CD14-positive monocyte (primary cell): Measurements from ENCODE around the gene HK1. TPM values are rescaled to one million over a fixed set of nuclear protein-coding genes. Genes with fewer than 3 reads are reported as not detected.

Experiments
- DNase-seq, 3 donors: peaks; one replicate each; pipeline ENCODE4 v3.0.0-alpha.2; 2011 to 2022
- H2AFZ ChIP-seq: 2 replicates; pipeline ENCODE4 v1.6.0; 2012; ENCODE audit warnings: mild to moderate bottlenecking, low read depth, low read length, inconsistent platforms; ENCODE audit not compliant: insufficient read depth, poor library complexity, severe bottlenecking
- H3K27ac ChIP-seq, 2 donors: 1 replicate in 1 of 2; 2 replicates in 1 of 2; pipeline ENCODE4 v1.5.1; 2012 to 2013; ENCODE audit warnings: low read length in 2 of 2, control low read depth in 1 of 2, inconsistent platforms in 1 of 2, low read depth in 1 of 2, mild to moderate bottlenecking in 1 of 2
- H3K27me3 ChIP-seq, 2 donors: one replicate each; pipeline versions ENCODE4 v1.6.0 to v1.6.1; 2011 to 2013; ENCODE audit warnings: low read length in 2 of 2; ENCODE audit not compliant: control insufficient read depth in 2 of 2, insufficient read depth in 2 of 2
- H3K36me3 ChIP-seq, 2 donors: replicated peaks in 1 of 2; 1 replicate in 1 of 2; 2 replicates in 1 of 2; pipeline versions ENCODE4 v1.5.1 to v1.6.1; 2012 to 2013; ENCODE audit warnings: low read length in 2 of 2, control low read depth in 1 of 2, inconsistent platforms in 1 of 2, mild to moderate bottlenecking in 1 of 2; ENCODE audit not compliant: insufficient read depth in 2 of 2, control insufficient read depth in 1 of 2
- H3K4me1 ChIP-seq, 2 donors: 1 replicate in 1 of 2; 2 replicates in 1 of 2; pipeline versions ENCODE4 v1.5.1 to v1.6.1; 2012 to 2013; ENCODE audit warnings: low read length in 2 of 2, control low read depth in 1 of 2, inconsistent platforms in 1 of 2, mild to moderate bottlenecking in 1 of 2, moderate library complexity in 1 of 2; ENCODE audit not compliant: insufficient read depth in 2 of 2, control insufficient read depth in 1 of 2
- H3K4me2 ChIP-seq: replicated peaks from 2 replicates; pipeline ENCODE3; 2012; ENCODE audit warnings: low read length, moderate library complexity, mild to moderate bottlenecking; ENCODE audit not compliant: poor library complexity, severe bottlenecking; ENCODE audit errors: extremely low read depth
- H3K4me3 ChIP-seq, 3 experiments: fragments of 200-600 bp in 1 of 3; sonication (generic) in 1 of 3; replicated peaks in 1 of 3; 1 replicate in 2 of 3; 2 replicates in 1 of 3; pipeline ENCODE4 v1.5.1; 2011 to 2013; ENCODE audit warnings: low read length in 3 of 3, mild to moderate bottlenecking in 3 of 3, control low read depth in 2 of 3, low read depth in 2 of 3, inconsistent platforms in 1 of 3, moderate library complexity in 1 of 3
- H3K79me2 ChIP-seq: 2 replicates; pipeline ENCODE4 v1.6.0; 2012; ENCODE audit warnings: mild to moderate bottlenecking, control low read depth, inconsistent platforms, low read length, moderate library complexity; ENCODE audit not compliant: insufficient read depth
- H3K9ac ChIP-seq: 2 replicates; pipeline ENCODE4 v1.6.0; 2017; ENCODE audit warnings: low read length, mild to moderate bottlenecking; ENCODE audit not compliant: insufficient read depth, poor library complexity, severe bottlenecking
- H3K9me3 ChIP-seq, 2 donors: replicated peaks in 1 of 2; 1 replicate in 1 of 2; 2 replicates in 1 of 2; pipeline versions ENCODE4 v1.5.1 to v1.6.1; 2012 to 2013; ENCODE audit warnings: low read length in 2 of 2, control low read depth in 1 of 2; ENCODE audit not compliant: control insufficient read depth in 1 of 2, insufficient read depth in 1 of 2
- H4K20me1 ChIP-seq: 2 replicates; pipeline ENCODE4 v1.6.0; 2012; ENCODE audit warnings: mild to moderate bottlenecking, low read length, control low read depth, moderate library complexity; ENCODE audit not compliant: insufficient read depth
- H3K27ac Mint-ChIP-seq, 7 donors: one replicate each; pipeline ENCODE4 v1.8.0; 2020; ENCODE audit warnings: mild to moderate bottlenecking in 7 of 7, mixed read lengths in 7 of 7, moderate library complexity in 6 of 7, inconsistent platforms in 2 of 7
- H3K27me3 Mint-ChIP-seq, 3 donors: one replicate each; pipeline ENCODE4 v1.8.0; 2021 to 2022; ENCODE audit warnings: low read depth in 3 of 3, mild to moderate bottlenecking in 3 of 3, mixed read lengths in 3 of 3, moderate library complexity in 3 of 3, inconsistent platforms in 1 of 3
- H3K36me3 Mint-ChIP-seq, 2 donors: one replicate each; pipeline ENCODE4 v1.8.0; 2020; ENCODE audit warnings: mixed read lengths in 2 of 2, inconsistent platforms in 1 of 2, mild to moderate bottlenecking in 1 of 2
- H3K4me1 Mint-ChIP-seq: one replicate; pipeline ENCODE4 v1.8.0; 2020; ENCODE audit warnings: mild to moderate bottlenecking, mixed read lengths
- H3K4me3 Mint-ChIP-seq, 2 donors: one replicate each; pipeline ENCODE4 v1.8.0; 2020; ENCODE audit warnings: mild to moderate bottlenecking in 2 of 2, mixed read lengths in 2 of 2, moderate library complexity in 1 of 2
- H3K9me3 Mint-ChIP-seq, 7 donors: one replicate each; pipeline ENCODE4 v1.8.0; 2020 to 2022; ENCODE audit warnings: mixed read lengths in 7 of 7, mild to moderate bottlenecking in 6 of 7, moderate library complexity in 6 of 7, inconsistent platforms in 2 of 7
- WGBS: methylation state at CpG from one replicate; pipeline ENCODE4 v1.1.5; 2013; ENCODE audit warnings: missing lambda C conversion rate; ENCODE audit not compliant: insufficient coverage; 5-methylcytosine and 5-hydroxymethylcytosine counted together
- intact Hi-C, 2 donors: fragments of 100-400 bp; cut with micrococcal nuclease; formaldehyde crosslinking; loops; one replicate each; pipeline versions ENCODE4 v1.15.0 to v1.15.1; 2023
- polyA plus RNA-seq, 3 donors: library from polyadenylated mRNA; depleted of rRNA in 1 of 3; unstranded in 2 of 3; stranded (reverse) in 1 of 3; fragments of 300-500 nt in 2 of 3; fragments of >200 nt in 1 of 3; fragmentation: Illumina TruSeq in 2 of 3; gene quantifications; 1 replicate in 2 of 3; 2 replicates in 1 of 3; pipeline ENCODE4 v1.2.3, GENCODE V29; 2012 to 2021
- TF ChIP-seq, protein P1 (sequence below): fragments of 200-600 bp; IDR thresholded peaks from one replicate; pipeline ENCODE4 v1.8.0; 2022; ENCODE audit warnings: antibody characterized with exemption, mild to moderate bottlenecking

Gene HK1
- polyA plus RNA-seq, 3 donors = 57.9 to 146 (median 125) TPM

DNA sequence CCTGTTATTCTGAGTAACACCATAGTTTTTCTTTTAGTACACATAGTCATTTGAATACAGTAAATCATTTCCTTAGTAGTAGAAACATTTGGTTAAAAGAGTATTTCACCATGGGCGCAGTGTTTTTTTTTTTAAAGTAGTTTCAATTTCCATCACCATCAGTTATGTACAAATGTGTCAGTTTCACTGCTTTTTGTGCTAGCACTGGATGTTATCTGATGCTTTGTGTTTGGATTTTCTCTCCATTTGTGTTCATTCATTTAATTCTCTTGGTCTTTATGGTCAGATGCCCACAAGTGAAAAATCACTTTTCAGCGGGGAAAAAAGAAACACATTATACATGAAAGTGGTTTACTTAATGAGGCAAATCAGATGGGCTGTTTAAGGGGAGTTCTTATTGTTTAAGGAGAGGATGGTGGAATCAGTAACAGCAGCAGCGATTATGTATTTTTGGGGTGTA, 16.0 kb upstream of the HK1 start:
- Histone ChIP-seq H4K20me1 (no peaks in the 10 kb centered on the region), H3K9ac (no peak overlapping the region), H2AFZ (no peak overlapping the region), H3K4me1 (no peaks in the 10 kb centered on the region), H3K79me2 (no peaks in the 10 kb centered on the region), H3K27me3 (no peaks in the 10 kb centered on the region), H3K36me3 (no peaks in the 10 kb centered on the region), H3K4me2 (no peak overlapping the region), H3K4me3 (no peak overlapping the region), H3K27ac (no peak overlapping the region), H3K9me3 (peaks cover 0 to 9% of the 10 kb centered on the region in 2 donors)
- no peak overlapping the region for H3K27ac Mint-ChIP-seq
- no peak overlapping the region for H3K4me3 Mint-ChIP-seq
- WGBS = no CpG with 5 or more reads among the region's 3 CpGs
- intact Hi-C loops = no loop called here
- H3K9me3 Mint-ChIP-seq = peaks cover 6 to 11% (median 10%) of the 10 kb centered on the region in 7 donors
- no peak for DNase-seq
- peaks cover 2 to 4% (median 2%) of the 10 kb centered on the region in 3 donors for H3K27me3 Mint-ChIP-seq
- peaks cover 5% of the 10 kb centered on the region for H3K4me1 Mint-ChIP-seq
- no peaks in the 10 kb centered on the region for H3K36me3 Mint-ChIP-seq
- TF ChIP-seq, protein P1, sequence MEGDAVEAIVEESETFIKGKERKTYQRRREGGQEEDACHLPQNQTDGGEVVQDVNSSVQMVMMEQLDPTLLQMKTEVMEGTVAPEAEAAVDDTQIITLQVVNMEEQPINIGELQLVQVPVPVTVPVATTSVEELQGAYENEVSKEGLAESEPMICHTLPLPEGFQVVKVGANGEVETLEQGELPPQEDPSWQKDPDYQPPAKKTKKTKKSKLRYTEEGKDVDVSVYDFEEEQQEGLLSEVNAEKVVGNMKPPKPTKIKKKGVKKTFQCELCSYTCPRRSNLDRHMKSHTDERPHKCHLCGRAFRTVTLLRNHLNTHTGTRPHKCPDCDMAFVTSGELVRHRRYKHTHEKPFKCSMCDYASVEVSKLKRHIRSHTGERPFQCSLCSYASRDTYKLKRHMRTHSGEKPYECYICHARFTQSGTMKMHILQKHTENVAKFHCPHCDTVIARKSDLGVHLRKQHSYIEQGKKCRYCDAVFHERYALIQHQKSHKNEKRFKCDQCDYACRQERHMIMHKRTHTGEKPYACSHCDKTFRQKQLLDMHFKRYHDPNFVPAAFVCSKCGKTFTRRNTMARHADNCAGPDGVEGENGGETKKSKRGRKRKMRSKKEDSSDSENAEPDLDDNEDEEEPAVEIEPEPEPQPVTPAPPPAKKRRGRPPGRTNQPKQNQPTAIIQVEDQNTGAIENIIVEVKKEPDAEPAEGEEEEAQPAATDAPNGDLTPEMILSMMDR = no peak

DNA sequence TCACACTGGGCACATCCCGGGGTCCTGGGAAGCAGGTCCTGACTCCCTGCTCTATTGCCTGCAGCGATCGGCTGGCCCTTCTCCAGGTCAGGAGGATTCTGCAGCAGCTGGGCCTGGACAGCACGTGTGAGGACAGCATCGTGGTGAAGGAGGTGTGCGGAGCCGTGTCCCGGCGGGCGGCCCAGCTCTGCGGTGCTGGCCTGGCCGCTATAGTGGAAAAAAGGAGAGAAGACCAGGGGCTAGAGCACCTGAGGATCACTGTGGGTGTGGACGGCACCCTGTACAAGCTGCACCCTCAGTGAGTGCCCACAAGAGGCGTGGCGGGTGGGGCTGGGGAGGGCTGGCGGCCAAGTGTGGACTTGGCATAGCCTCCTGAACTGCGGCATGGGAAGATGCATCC, 12.8 kb upstream of the HK1 start:
- no peak for DNase-seq
- Histone ChIP-seq H3K4me1 (no peaks in the 10 kb centered on the region), H3K27me3 (no peaks in the 10 kb centered on the region), H3K9me3 (no peaks in the 10 kb centered on the region), H3K27ac (no peak overlapping the region), H2AFZ (no peak overlapping the region), H4K20me1 (no peaks in the 10 kb centered on the region), H3K4me3 (no peak overlapping the region), H3K36me3 (no peaks in the 10 kb centered on the region), H3K4me2 (no peak overlapping the region), H3K9ac (no peak overlapping the region), H3K79me2 (no peaks in the 10 kb centered on the region)
- H3K27ac Mint-ChIP-seq = no peak overlapping the region
- H3K4me1 Mint-ChIP-seq = peaks cover 5% of the 10 kb centered on the region
- no peaks in the 10 kb centered on the region for H3K9me3 Mint-ChIP-seq
- no peak overlapping the region for H3K4me3 Mint-ChIP-seq
- TF ChIP-seq, protein P1 = no peak
- 98% methylated on average over 16 of the region's 17 CpGs for WGBS
- intact Hi-C loops = no loop called here
- no peaks in the 10 kb centered on the region for H3K36me3 Mint-ChIP-seq
- peaks cover 0 to 6% (median 4%) of the 10 kb centered on the region in 3 donors for H3K27me3 Mint-ChIP-seq
